Activated naive CD8-positive, alpha-beta T cell (primary cell): Measurements from ENCODE around the gene CFAP251.

Experiments
- H3K27ac Mint-ChIP-seq: one replicate; pipeline ENCODE4 v1.8.0; 2021; ENCODE audit warnings: mixed read lengths
- H3K27me3 Mint-ChIP-seq: one replicate; pipeline ENCODE4 v1.8.0; 2021; ENCODE audit warnings: mixed read lengths
- H3K36me3 Mint-ChIP-seq: one replicate; pipeline ENCODE4 v1.8.0; 2021; ENCODE audit warnings: mixed read lengths
- H3K4me1 Mint-ChIP-seq: one replicate; pipeline ENCODE4 v1.8.0; 2021; ENCODE audit warnings: low read depth, mixed read lengths
- H3K4me3 Mint-ChIP-seq: one replicate; pipeline ENCODE4 v1.8.0; 2021; ENCODE audit warnings: mild to moderate bottlenecking, mixed read lengths
- H3K9me3 Mint-ChIP-seq: one replicate; pipeline ENCODE4 v1.8.0; 2021; ENCODE audit warnings: low read depth, mixed read lengths

CFAP251 gene

GRCh38 chr12:121947981-121948380 lies 29.6 kb downstream of the CFAP251 start:
- Mint-ChIP-seq H3K9me3 (no peaks in the 10 kb centered on the region), H3K27ac (no peak overlapping the region), H3K4me1 (no peaks in the 10 kb centered on the region), H3K27me3 (no peaks in the 10 kb centered on the region), H3K36me3 (peaks cover 3% of the 10 kb centered on the region), H3K4me3 (no peak overlapping the region)

DNA sequence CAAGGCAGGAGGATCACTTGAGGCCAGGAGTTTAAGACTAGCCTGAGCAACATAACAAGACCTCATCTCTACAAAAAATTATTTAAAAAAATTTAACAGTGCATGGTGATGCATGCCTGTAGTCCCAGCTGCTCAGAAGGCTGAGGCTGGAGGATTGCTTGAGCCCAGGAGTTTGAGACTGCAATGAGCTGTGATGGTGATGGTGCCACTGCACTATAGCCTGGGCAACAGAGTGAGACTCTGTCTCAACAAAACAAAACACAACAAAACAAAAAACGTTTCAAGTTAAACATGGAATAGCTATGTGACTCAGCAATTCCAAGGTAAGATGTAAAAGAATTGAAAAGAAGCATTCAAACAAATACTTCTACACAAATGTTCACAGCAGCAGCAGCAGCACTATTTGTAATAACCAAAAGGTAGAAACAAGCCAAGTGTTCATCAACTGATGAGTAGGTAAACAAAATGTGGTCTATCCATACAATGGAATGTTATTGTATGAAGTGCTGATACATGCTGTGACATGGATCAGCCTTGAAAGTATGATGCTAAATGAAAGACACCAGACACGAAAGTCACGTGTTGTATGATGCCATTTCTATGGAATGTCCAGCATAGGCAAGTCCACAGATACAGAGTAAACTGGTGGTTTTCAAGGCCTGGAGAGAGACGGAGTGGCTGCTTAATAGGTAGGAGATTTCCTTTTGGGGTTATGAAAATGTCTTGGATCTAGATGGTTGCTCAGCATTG lies 31.4 kb downstream of the CFAP251 start:
- H3K4me1 Mint-ChIP-seq: no peaks in the 10 kb centered on the region
- peaks cover 3% of the 10 kb centered on the region for H3K27me3 Mint-ChIP-seq
- H3K4me3 Mint-ChIP-seq: no peak overlapping the region
- H3K36me3 Mint-ChIP-seq: peaks cover 4% of the 10 kb centered on the region
- H3K9me3 Mint-ChIP-seq: no peaks in the 10 kb centered on the region
- H3K27ac Mint-ChIP-seq: no peak overlapping the region

GRCh38 chr12:121953117-121953692 lies 34.8 kb downstream of the CFAP251 start:
- H3K4me1 Mint-ChIP-seq: no peaks in the 10 kb centered on the region
- no peaks in the 10 kb centered on the region for H3K9me3 Mint-ChIP-seq
- peaks cover 2% of the 10 kb centered on the region for H3K36me3 Mint-ChIP-seq
- H3K4me3 Mint-ChIP-seq: no peak overlapping the region
- H3K27ac Mint-ChIP-seq: no peak overlapping the region
- H3K27me3 Mint-ChIP-seq: peaks cover 3% of the 10 kb centered on the region

- no peaks in the 10 kb centered on the region for H3K9me3 Mint-ChIP-seq
- H3K27me3 Mint-ChIP-seq: peaks cover 3% of the 10 kb centered on the region
- no peaks in the 10 kb centered on the region for H3K4me1 Mint-ChIP-seq
- H3K27ac Mint-ChIP-seq: no peak overlapping the region
- H3K4me3 Mint-ChIP-seq: no peak overlapping the region
- H3K36me3 Mint-ChIP-seq: peaks cover 2% of the 10 kb centered on the region
Measured at GRCh38 chr12:121953695-121954094, 35.3 kb downstream of the CFAP251 start.

DNA sequence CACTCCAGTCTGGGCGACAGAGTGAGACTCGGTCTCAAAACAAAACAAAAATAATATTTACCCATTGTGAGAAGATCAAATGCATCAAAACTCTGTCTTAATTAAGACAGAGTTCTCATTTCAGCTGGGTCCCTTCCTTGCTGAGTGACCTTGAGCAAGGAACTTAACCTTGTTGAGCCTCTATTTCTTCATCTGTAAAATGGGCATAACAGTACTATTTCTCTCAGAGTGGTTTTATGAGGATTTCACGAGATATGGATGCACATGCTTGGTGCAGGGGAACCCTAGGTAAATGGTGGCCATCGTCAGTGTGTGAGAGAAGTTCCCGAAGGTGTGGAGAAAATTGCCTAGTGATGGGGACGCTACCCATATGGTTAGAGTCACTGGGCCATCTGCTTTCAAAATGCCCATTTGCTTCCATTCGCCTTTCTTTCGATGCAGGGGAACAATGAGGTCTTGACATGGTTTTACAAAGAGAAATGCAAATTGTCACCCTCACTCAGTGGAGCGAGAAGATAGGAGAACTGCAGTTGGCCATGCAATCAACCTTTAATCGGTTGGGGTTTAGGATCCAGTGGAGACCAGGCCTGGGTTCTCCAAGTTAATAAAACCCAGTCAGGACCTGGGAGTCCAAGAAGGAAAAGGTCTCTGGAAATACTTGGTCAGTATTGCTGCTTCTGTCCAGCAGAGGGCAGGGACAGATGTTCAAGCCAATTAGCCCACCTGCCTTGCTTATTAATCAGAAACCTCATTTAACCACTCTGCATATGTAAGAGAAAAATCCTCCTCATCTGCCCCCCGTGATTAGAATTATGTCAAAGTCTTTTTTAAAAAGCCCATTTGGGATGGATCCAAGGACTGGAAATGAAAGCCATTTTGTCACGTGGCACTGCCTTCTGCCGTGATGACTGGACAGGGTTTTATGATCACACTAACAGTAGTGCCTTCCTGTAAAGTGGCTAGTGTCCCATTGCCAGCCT lies 37.2 kb downstream of the CFAP251 start:
- Mint-ChIP-seq H3K9me3 (no peaks in the 10 kb centered on the region), H3K27me3 (peaks cover 3% of the 10 kb centered on the region), H3K36me3 (peaks cover 2% of the 10 kb centered on the region), H3K4me1 (no peaks in the 10 kb centered on the region), H3K4me3 (no peak overlapping the region), H3K27ac (no peak overlapping the region)

- peaks cover 3% of the 10 kb centered on the region for H3K27me3 Mint-ChIP-seq
- no peak overlapping the region for H3K27ac Mint-ChIP-seq
- no peaks in the 10 kb centered on the region for H3K9me3 Mint-ChIP-seq
- H3K36me3 Mint-ChIP-seq: peaks cover 2% of the 10 kb centered on the region
- no peaks in the 10 kb centered on the region for H3K4me1 Mint-ChIP-seq
- H3K4me3 Mint-ChIP-seq: no peak overlapping the region
Measured at GRCh38 chr12:121957861-121958515, 39.6 kb downstream of the CFAP251 start.

DNA sequence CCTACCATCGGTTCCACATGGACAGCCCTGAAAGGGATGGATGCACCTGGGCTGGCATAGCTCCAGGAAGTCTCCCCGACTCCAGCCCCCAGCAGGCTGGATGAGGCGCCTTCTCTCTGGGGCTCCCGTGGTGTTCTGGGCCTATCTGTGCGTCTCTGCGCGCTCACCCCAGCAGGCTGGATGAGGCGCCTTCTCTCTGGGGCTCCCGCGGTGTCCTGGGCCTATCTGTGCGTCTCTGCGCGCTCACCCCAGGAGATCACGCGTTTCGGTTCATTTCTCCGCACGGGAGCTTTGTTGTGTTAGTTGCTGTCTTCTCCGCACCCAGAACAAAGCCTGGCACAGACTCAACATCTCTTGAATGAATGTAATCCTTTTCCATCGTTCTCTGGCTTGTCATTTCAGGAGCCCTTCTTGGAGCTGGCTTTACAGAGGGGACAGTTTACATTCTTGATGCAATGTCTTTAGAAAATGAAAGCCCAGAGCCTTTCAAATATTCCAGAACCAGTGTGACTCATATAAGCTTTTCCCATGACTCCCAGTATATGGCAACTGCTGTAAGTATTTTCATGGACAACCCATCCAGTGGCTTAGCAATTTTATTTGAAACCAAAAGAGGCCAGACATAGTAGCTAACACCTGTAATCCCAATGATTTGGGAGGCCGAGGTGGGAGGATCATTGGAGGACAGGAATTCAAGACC lies 40.3 kb downstream of the CFAP251 start:
- no peak overlapping the region for H3K4me3 Mint-ChIP-seq
- H3K9me3 Mint-ChIP-seq: no peaks in the 10 kb centered on the region
- no peaks in the 10 kb centered on the region for H3K4me1 Mint-ChIP-seq
- H3K27ac Mint-ChIP-seq: no peak overlapping the region
- H3K36me3 Mint-ChIP-seq: peaks cover under 1% of the 10 kb centered on the region
- peaks cover 1% of the 10 kb centered on the region for H3K27me3 Mint-ChIP-seq

DNA sequence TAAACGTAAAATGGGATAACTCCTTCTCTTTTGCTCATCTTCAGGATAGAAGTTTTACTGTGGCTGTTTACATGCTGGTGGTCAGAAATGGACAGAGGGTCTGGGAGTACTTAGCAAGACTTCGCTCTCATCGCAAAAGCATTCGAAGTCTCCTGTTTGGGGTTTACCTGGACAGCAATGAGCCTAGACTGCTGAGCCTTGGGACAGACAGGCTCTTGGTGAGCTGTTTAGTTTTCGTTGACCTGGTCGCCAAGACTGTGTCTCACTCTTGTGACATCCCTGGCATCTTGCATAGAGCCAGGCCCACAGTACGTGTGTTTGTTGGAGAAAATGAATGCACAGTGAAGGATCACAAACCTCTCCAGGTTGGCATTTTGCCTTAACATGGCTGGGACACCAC lies 42.1 kb downstream of the CFAP251 start:
- no peak overlapping the region for H3K4me3 Mint-ChIP-seq
- H3K27ac Mint-ChIP-seq: no peak overlapping the region

DNA sequence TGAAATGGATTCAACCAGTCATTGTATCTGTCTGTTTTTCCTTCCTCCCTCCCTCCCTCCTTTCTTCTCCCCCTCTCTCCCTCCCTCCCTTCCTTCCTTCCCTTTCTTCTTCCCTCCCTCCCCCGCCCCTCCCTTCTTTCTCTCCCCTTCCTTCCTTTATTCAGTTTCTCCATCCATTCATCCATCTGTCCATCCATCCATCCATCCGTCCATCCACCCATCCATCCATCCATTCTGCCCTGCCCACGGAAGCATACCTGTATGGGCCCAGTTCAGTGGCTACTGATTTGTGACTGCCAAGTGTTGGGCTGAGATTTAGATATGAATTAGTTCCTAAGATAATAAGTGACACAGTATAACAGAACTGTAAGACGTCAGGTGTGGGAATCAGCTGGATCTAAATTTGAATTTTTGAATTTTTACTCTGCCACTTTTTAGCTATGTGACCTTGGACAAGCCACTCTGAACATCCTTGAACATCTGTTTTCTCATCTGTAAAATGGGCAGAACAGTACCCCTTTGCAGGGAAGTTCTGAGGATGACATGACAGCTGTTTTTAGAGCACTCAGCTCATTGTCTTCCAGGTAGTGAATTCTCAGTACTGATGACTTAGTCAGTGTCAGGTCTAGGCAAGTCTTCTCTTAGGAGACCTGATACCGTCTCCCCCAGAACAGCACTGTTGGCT lies 42.9 kb downstream of the CFAP251 start:
- H3K4me1 Mint-ChIP-seq: no peaks in the 10 kb centered on the region
- H3K27ac Mint-ChIP-seq: no peak overlapping the region
- H3K36me3 Mint-ChIP-seq: no peaks in the 10 kb centered on the region
- no peaks in the 10 kb centered on the region for H3K27me3 Mint-ChIP-seq
- no peak overlapping the region for H3K4me3 Mint-ChIP-seq
- H3K9me3 Mint-ChIP-seq: no peaks in the 10 kb centered on the region

More for the DNA sequence above, 42.1 kb downstream of the CFAP251 start:
- Mint-ChIP-seq H3K36me3 (no peaks in the 10 kb centered on the region), H3K27me3 (no peaks in the 10 kb centered on the region), H3K9me3 (no peaks in the 10 kb centered on the region), H3K4me1 (no peaks in the 10 kb centered on the region)

GRCh38 chr12:121963341-121964018 lies 45.1 kb downstream of the CFAP251 start:
- Mint-ChIP-seq H3K27ac (no peak overlapping the region), H3K9me3 (no peaks in the 10 kb centered on the region), H3K4me1 (no peaks in the 10 kb centered on the region), H3K36me3 (no peaks in the 10 kb centered on the region), H3K27me3 (no peaks in the 10 kb centered on the region), H3K4me3 (no peak overlapping the region)

GRCh38 chr12:121964813-121965643 lies 46.6 kb downstream of the CFAP251 start:
- Mint-ChIP-seq H3K36me3 (no peaks in the 10 kb centered on the region), H3K4me3 (no peak overlapping the region)

GRCh38 chr12:121966959-121967358 lies 48.6 kb downstream of the CFAP251 start:
- Mint-ChIP-seq H3K9me3 (no peaks in the 10 kb centered on the region), H3K4me1 (no peaks in the 10 kb centered on the region), H3K27ac (no peak overlapping the region), H3K27me3 (no peaks in the 10 kb centered on the region), H3K36me3 (peaks cover 4% of the 10 kb centered on the region), H3K4me3 (no peak overlapping the region)

More at GRCh38 chr12:121964813-121965643, 46.6 kb downstream of the CFAP251 start:
- H3K9me3 Mint-ChIP-seq: no peaks in the 10 kb centered on the region
- H3K27ac Mint-ChIP-seq: no peak overlapping the region
- no peaks in the 10 kb centered on the region for H3K27me3 Mint-ChIP-seq
- no peaks in the 10 kb centered on the region for H3K4me1 Mint-ChIP-seq

DNA sequence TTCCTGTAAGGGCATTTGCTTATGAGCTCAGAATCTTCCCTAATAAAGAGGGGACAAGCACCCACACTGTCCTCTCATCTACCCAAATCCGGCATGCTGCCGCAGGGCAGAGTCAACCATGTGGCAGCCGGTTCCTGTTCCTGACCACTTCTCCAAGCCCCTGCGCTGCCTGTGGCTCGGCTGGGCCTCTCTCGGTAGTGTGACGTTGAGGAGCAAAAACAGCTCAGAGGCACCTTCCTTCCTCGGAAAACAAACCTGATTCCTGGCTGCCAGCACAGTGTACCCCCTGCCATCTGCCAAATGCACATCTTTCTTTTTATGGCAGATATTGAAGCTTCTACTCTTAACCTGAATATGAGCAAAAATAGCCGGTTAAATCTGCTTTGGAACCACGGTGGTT lies 50.5 kb downstream of the CFAP251 start:
- Mint-ChIP-seq H3K4me1 (no peaks in the 10 kb centered on the region), H3K9me3 (no peaks in the 10 kb centered on the region), H3K36me3 (peaks cover 7% of the 10 kb centered on the region), H3K27me3 (no peaks in the 10 kb centered on the region), H3K4me3 (no peak overlapping the region), H3K27ac (no peak overlapping the region)
